Mesendoderm (in vitro differentiated cells): Measurements from ENCODE around the gene RPS17. TPM values are rescaled to one million over a fixed set of nuclear protein-coding genes. Genes with fewer than 3 reads are reported as not detected.

ENCODE experiments used
- DNase-seq: peaks from one replicate; pipeline ENCODE4 v3.0.0; 2013
- H2AK5ac ChIP-seq: 2 replicates; pipeline ENCODE4 v1.6.1; 2013; ENCODE audit warnings: low read length, inconsistent platforms
- H2BK120ac ChIP-seq: 2 replicates; pipeline ENCODE4 v1.6.1; 2013; ENCODE audit warnings: low read depth, mild to moderate bottlenecking, low read length, moderate library complexity, mixed read lengths
- H2BK15ac ChIP-seq: replicated peaks from 2 replicates; pipeline ENCODE4 v1.6.1; 2013; ENCODE audit warnings: low read depth, mild to moderate bottlenecking, moderate library complexity
- H2BK5ac ChIP-seq: 2 replicates; pipeline ENCODE4 v1.6.1; 2013; ENCODE audit warnings: low read length, inconsistent platforms
- H3K18ac ChIP-seq: 2 replicates; pipeline ENCODE4 v1.6.1; 2013; ENCODE audit warnings: mild to moderate bottlenecking, low read length, mixed read lengths
- H3K23ac ChIP-seq: one replicate; pipeline ENCODE4 v1.6.1; 2013; ENCODE audit warnings: low read length
- H3K27ac ChIP-seq: 2 replicates; pipeline ENCODE4 v1.5.1; 2013; ENCODE audit warnings: low read depth, mild to moderate bottlenecking, inconsistent platforms, low read length, moderate library complexity
- H3K27me3 ChIP-seq: 2 replicates; pipeline ENCODE4 v1.6.1; 2013; ENCODE audit warnings: low read length, control low read depth, mild to moderate bottlenecking, inconsistent platforms; ENCODE audit not compliant: insufficient read depth, poor library complexity
- H3K36me3 ChIP-seq: 2 replicates; pipeline ENCODE4 v1.6.1; 2013; ENCODE audit warnings: low read length, inconsistent platforms; ENCODE audit not compliant: control insufficient read depth, insufficient read depth
- H3K4ac ChIP-seq: one replicate; pipeline ENCODE4 v1.6.1; 2013; ENCODE audit warnings: low read depth, mild to moderate bottlenecking, low read length, moderate library complexity
- H3K4me1 ChIP-seq: 2 replicates; pipeline ENCODE4 v1.6.1; 2013; ENCODE audit warnings: low read depth, low read length, inconsistent platforms; ENCODE audit not compliant: control insufficient read depth
- H3K4me2 ChIP-seq: 2 replicates; pipeline ENCODE4 v1.6.1; 2013; ENCODE audit warnings: low read length
- H3K4me3 ChIP-seq: 2 replicates; pipeline ENCODE4 v1.5.1; 2013; ENCODE audit warnings: mild to moderate bottlenecking, low read length
- H3K56ac ChIP-seq: one replicate; pipeline ENCODE4 v1.6.1; 2013; ENCODE audit warnings: low read length
- H3K79me1 ChIP-seq: 2 replicates; pipeline ENCODE4 v1.6.1; 2013; ENCODE audit warnings: low read length, inconsistent platforms
- H3K79me2 ChIP-seq: 2 replicates; pipeline ENCODE4 v1.6.1; 2013; ENCODE audit warnings: mild to moderate bottlenecking, low read length; ENCODE audit not compliant: control insufficient read depth, insufficient read depth
- H3K9ac ChIP-seq: 2 replicates; pipeline ENCODE4 v1.6.1; 2013; ENCODE audit warnings: low read length, inconsistent platforms
- H4K5ac ChIP-seq: one replicate; pipeline ENCODE4 v1.6.1; 2013; ENCODE audit warnings: low read length
- H4K8ac ChIP-seq: one replicate; pipeline ENCODE4 v1.6.1; 2013; ENCODE audit warnings: low read depth, mild to moderate bottlenecking, control low read depth, low read length, moderate library complexity
- WGBS: extraction: QIAGEN DNeasy Blood & Tissue Kit; methylation state at CpG from one replicate; pipeline ENCODE4 v1.1.7; 2013; ENCODE audit warnings: low lambda C conversion rate, missing lambda C conversion rate; ENCODE audit not compliant: insufficient coverage; ENCODE audit errors: extremely low coverage; 5-methylcytosine and 5-hydroxymethylcytosine counted together
- polyA plus RNA-seq, 2 experiments: library from polyadenylated mRNA; stranded (reverse); fragments of 200-250 nt; gene quantifications; one replicate each; pipeline ENCODE4 v1.2.3, GENCODE V29; 2013

The RPS17 gene
- 4,887 TPM for polyA plus RNA-seq (2013, experiment 1 of 2)
- 4,912 TPM for polyA plus RNA-seq (2013, experiment 2 of 2)

DNA sequence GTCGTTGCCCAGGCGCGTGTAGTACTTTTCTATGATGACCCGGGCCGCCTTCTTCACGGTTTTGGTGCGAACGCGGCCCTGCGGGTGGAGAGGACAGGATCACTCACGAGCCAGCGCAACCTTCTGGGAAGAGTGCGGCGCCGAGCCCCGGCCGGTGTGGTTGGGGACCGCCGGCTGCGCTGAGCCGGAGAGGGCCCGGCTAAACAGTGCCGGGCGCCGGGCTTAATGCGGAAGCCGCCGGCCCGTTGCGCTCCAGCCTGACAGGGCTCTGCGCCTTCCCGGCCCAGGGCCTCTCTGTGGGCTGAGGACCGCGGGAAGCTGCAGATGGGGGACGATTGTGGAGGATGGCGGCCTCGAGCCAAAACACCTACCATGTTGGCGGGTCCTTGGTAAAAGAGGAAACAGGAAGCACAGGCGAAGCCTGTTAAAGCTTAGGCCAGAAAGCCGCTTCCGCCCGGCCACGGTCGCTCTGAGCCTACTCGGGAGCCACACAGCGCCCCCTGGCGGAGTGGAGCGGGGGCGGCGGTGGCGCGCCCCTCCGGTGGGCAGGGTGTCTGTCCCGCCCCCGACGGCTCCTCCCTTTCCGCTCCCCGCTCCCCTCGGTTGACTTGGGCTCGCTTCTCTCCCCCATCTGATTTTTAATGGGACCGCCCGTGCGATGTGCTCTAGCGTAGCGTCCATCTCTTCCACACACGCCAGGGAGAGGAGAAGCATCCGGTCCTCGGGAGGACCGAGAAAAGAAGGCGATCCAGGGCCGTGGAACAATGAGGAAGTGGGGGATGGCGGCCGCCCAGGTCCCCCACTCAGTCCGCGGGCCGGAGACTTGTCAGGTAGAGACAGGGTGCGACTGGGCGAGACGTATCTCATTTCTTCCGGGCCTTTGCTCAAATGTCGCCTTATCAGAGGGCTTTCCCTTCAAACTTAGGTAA is at the start of gene RPS17:
Gene RPS17, minus strand, starts transcription at position 403 of the 929 bp plus-strand sequence. Its CDS starts 29 bp downstream, at position 374.
- no CpG with 5 or more reads among the region's 81 CpGs for WGBS
- peak within 1 kb of the TSS; percentile 82 for H3K4ac ChIP-seq
- H3K27me3 ChIP-seq = no peaks in the 10 kb centered on the region
- H3K23ac ChIP-seq = peak within 1 kb of the TSS; percentile 90
- no peak within 1 kb of the TSS for H4K5ac ChIP-seq
- peak within 1 kb of the TSS; percentile 79 for H2BK5ac ChIP-seq
- H3K4me1 ChIP-seq = peaks cover 16% of the 10 kb centered on the region
- H3K9ac ChIP-seq = peak within 1 kb of the TSS; percentile 95
- H4K8ac ChIP-seq = peak within 1 kb of the TSS; percentile 99
- H3K79me2 ChIP-seq = peaks cover 35% of the 10 kb centered on the region
- H3K79me1 ChIP-seq = peaks cover 21% of the 10 kb centered on the region
- H2BK120ac ChIP-seq = no peak within 1 kb of the TSS
- H3K27ac ChIP-seq = peak within 1 kb of the TSS; percentile 69
- peak within 1 kb of the TSS; percentile 98 for H3K56ac ChIP-seq
- peak within 1 kb of the TSS; percentile 55 for H2AK5ac ChIP-seq
- peaks cover 31% of the 10 kb centered on the region for H3K36me3 ChIP-seq
- H3K4me2 ChIP-seq = peak within 1 kb of the TSS; percentile 63
- H3K18ac ChIP-seq = peak within 1 kb of the TSS; percentile 98
- DNase-seq = peak; percentile 96
- H3K4me3 ChIP-seq = peak within 1 kb of the TSS; percentile 97
- H2BK15ac ChIP-seq = no peak within 1 kb of the TSS

DNA sequence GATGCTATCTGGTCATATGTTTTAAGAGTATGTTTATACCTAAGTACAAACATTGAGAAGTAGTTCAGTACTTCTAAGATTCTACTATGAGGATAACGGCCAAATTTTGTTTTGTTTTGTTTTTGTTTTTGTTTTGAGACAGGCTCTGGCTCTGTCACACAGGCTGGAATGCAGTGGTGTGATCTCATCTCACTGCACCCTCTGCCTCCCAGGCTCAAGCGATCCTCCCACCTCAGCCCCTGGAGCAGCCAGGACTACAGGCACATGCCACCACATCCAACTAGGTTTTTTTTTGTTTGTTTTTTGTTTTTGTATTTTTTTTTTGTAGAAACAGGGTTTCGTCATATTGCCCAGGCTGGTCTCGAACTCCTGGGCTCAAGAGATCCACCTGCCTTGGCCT is 47.5 kb upstream of the RPS17 start:
- no peak overlapping the region for H2BK120ac ChIP-seq
- no peak overlapping the region for H3K27ac ChIP-seq
- H3K56ac ChIP-seq = no peak overlapping the region
- no peaks in the 10 kb centered on the region for H3K79me1 ChIP-seq
- no peak overlapping the region for H2BK15ac ChIP-seq
- no peak overlapping the region for H2AK5ac ChIP-seq
- no CpG with 5 or more reads among the region's 4 CpGs for WGBS
- H3K4me1 ChIP-seq = peaks cover 3% of the 10 kb centered on the region
- DNase-seq = peak; percentile 72
- H2BK5ac ChIP-seq = no peak overlapping the region
- H3K23ac ChIP-seq = no peak overlapping the region
- H3K4me2 ChIP-seq = no peak overlapping the region
- no peak overlapping the region for H3K4ac ChIP-seq
- no peaks in the 10 kb centered on the region for H3K36me3 ChIP-seq
- H3K18ac ChIP-seq = no peak overlapping the region
- no peak overlapping the region for H4K8ac ChIP-seq
- no peaks in the 10 kb centered on the region for H3K27me3 ChIP-seq
- no peak overlapping the region for H4K5ac ChIP-seq
- H3K79me2 ChIP-seq = no peaks in the 10 kb centered on the region
- H3K4me3 ChIP-seq = no peak overlapping the region
- H3K9ac ChIP-seq = no peak overlapping the region

DNA sequence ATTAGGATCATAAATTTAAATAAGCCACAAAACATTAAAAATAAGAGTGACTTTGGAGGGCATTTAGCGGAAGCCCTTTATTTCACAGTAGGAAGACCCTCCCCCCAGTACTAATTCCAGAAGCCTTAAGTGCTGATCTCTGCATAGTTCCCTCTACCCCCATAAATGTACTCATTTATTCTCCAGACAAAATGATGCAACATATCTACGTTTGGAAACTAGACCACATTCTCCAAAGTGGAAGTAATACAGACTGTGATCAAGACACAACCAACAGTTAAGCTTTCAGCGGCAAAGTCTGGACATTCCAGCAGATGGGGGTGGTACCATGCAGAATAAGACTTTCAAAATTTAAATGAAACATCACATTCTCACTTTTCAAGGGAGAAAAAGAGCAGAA is 44.8 kb upstream of the RPS17 start:
- no peak overlapping the region for H3K23ac ChIP-seq
- H3K4ac ChIP-seq = no peak overlapping the region
- H3K79me2 ChIP-seq = no peaks in the 10 kb centered on the region
- H3K4me2 ChIP-seq = no peak overlapping the region
- DNase-seq = no peak
- no CpG with 5 or more reads among the region's 3 CpGs for WGBS
- H3K79me1 ChIP-seq = no peaks in the 10 kb centered on the region
- peaks cover 3% of the 10 kb centered on the region for H3K4me1 ChIP-seq
- no peak overlapping the region for H2BK120ac ChIP-seq
- H4K5ac ChIP-seq = no peak overlapping the region
- H2BK15ac ChIP-seq = no peak overlapping the region
- no peak overlapping the region for H2AK5ac ChIP-seq
- no peak overlapping the region for H4K8ac ChIP-seq
- H3K27ac ChIP-seq = no peak overlapping the region
- no peak overlapping the region for H3K56ac ChIP-seq
- H3K27me3 ChIP-seq = no peaks in the 10 kb centered on the region
- no peak overlapping the region for H3K4me3 ChIP-seq
- H3K36me3 ChIP-seq = no peaks in the 10 kb centered on the region
- no peak overlapping the region for H2BK5ac ChIP-seq
- no peak overlapping the region for H3K18ac ChIP-seq
- H3K9ac ChIP-seq = no peak overlapping the region

DNA sequence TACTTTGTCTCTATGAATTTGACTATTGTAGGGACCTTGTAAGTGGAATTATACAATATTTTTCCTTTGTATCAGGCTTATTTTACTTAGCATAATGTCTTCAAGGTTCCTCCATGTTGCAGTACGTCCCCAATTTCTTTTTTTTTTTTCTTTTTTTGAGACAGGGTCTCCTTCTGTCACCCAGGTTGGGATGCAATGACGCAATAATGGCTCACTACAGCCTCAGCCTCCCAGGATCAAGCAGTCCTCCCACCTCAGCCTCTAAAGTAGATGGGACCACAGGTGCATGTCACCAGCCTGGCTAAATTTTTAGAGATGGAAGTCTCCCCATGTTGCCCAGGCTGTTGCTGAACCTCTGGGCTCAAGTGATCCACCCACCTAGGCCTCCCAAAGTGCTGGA is 40.5 kb upstream of the RPS17 start:
- Histone ChIP-seq H2BK5ac (no peak overlapping the region), H2BK15ac (no peak overlapping the region), H3K79me1 (no peaks in the 10 kb centered on the region), H3K27me3 (no peaks in the 10 kb centered on the region), H3K36me3 (no peaks in the 10 kb centered on the region), H3K9ac (no peak overlapping the region), H3K4me2 (no peak overlapping the region), H3K18ac (no peak overlapping the region), H3K23ac (no peak overlapping the region), H2AK5ac (no peak overlapping the region), H3K27ac (no peak overlapping the region), H3K56ac (no peak overlapping the region), H3K79me2 (no peaks in the 10 kb centered on the region), H3K4me3 (no peak overlapping the region), H4K8ac (no peak overlapping the region), H3K4ac (no peak overlapping the region), H2BK120ac (no peak overlapping the region), H4K5ac (no peak overlapping the region), H3K4me1 (no peaks in the 10 kb centered on the region)
- no peak for DNase-seq
- WGBS = no CpG with 5 or more reads among the region's 2 CpGs

DNA sequence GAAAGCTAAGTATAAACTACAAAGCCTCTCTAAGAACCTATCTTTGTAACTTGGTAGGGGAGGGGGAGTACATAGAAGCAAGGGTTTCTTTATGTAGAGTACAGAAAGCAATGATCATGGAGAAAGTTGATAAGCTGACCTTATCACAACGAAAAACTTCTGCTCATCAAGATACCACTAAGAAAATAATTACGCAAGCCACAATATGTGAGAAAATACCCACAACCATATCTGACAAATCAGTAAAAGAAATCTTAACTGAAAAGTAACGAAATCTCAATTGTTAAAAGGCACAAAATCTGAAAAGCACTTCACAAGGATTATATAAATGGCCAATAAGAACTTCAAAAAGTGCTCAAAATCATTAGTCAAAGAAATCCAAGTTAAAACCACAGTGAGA is 35.1 kb upstream of the RPS17 start:
- Histone ChIP-seq H3K36me3 (no peaks in the 10 kb centered on the region), H3K23ac (no peak overlapping the region), H3K56ac (no peak overlapping the region), H4K8ac (no peak overlapping the region), H3K18ac (no peak overlapping the region), H2AK5ac (no peak overlapping the region), H3K4me2 (no peak overlapping the region), H2BK15ac (no peak overlapping the region), H3K9ac (no peak overlapping the region), H3K79me1 (no peaks in the 10 kb centered on the region), H2BK120ac (no peak overlapping the region), H3K4me3 (no peak overlapping the region), H4K5ac (no peak overlapping the region), H3K79me2 (no peaks in the 10 kb centered on the region), H3K4ac (no peak overlapping the region), H2BK5ac (no peak overlapping the region), H3K27me3 (no peaks in the 10 kb centered on the region), H3K27ac (no peak overlapping the region), H3K4me1 (peaks cover 5% of the 10 kb centered on the region)
- no CpG with 5 or more reads among the region's 3 CpGs for WGBS
- no peak for DNase-seq
